ENCODE results near the gene LPIN2. TPM values are rescaled to one million over a fixed set of nuclear protein-coding genes. Genes with fewer than 3 reads are reported as not detected.
"Not testable (repeated sequence)": the region's sequence is repeated elsewhere in the genome, so short reads cannot be mapped to it uniquely, and the experiment has no call there.

The LPIN2 gene
- total RNA-seq, 1 donor from 2014 or later: 28.5 TPM

DNA sequence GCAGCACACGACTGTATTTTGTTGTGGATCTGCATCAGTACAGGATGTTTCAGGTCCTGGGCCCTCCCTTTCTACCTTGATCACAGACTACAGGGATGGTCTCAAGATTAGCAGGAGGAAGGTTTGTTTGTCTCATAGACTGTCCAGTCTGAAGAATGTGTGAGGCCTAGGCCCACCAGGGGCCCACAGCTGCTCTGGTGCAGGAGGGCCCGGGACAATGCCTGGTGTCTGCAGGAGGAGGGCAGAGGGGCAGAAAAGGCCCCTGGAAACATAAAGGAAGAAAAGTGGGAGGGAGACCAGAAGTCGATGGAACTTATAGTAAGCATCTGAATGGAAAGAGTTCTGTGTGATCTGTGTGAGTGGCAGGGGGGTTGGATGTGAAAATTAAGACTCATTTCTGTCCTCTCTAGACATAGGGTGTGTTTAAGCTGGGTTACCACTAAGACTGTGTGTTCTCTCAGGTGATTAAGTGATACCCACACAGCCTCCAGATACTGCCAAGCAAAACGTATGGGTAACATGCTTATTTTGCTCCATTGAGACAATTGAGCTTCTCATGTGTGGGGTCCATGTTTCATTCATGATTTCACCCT lies 33.4 kb upstream of the LPIN2 start:
- FAIRE-seq: no peak
- no peak for DNase-seq (ENCODE audit: low spot score in 2 of 2)

DNA sequence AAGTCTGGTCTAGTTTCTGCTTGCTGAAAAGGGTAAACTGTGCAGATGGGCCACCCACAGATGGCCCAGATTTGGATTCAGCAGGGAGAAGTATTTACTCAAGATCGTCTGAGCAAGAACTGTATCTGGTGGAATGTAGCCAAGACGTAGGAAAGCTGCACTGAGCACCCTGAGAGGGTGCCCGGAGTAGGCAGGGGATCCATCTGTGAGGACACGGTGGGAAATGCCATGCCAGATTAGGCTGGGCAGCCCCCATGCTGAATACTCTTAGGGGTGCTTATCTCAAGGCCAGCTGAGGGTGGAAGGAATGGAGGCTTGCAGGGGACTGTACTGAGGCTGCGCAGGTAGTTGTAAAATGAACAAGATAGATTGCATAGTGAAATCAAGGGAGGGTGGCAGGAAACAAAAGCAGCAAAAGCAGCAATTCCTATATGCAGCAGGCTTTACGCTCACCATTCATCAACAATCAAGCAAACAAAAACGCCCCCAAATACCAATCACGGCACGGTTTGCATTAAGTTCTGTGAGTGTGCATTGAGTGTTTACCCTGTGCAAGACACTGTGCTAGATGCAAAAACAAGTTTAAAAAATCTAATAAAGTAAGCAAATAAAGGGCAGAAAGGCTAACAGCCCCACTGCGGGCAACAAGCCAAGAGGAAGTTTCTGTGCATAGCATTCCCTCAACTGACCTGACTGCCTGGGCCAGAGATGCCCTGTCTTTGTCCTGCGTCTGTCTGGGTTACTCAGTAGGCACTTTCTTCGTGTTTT lies 32.2 kb upstream of the LPIN2 start:
- no peak for FAIRE-seq
- peak in 1 of 2 donors; percentile 34 for DNase-seq (ENCODE audit: low spot score in 2 of 2)

DNA sequence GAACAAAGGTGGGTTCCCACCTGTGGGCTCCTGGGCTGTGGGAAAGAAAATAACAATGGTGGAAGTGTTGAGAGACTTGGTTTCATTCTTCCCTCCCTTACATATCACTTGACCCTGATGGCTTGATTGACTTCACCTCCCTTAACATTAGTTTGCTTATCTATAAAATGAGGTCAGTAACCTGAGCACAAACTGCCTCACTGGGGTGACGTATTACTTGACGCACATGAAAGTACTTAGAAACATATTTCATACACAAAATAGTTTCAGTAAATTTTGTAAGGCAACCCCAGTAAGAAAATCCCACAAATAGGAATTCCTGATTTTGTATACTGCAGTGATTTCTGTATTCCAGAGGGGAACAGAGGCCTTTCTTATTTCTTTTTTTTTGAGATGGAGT lies 29.4 kb upstream of the LPIN2 start:
- no peak for FAIRE-seq
- DNase-seq (ENCODE audit: low spot score in 2 of 2): no peak

DNA sequence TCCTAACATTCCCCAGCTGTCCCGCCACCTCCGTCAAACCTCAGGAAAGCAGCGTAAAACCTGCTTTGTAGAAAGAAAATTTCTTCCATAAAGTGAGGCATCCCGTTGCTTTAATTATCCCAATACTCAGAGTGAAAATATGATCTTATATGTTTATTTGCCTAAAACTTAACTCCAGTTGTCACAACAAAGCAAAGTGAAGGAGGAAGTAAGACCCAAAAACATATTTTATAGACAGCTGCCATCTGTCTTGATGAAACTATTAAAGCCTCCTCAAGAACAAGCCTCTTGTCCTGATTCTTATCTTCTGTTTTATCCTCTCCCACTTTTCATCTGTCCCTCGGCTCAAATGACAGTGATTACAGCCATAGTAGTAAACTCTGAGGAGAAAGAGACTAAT lies 28.9 kb upstream of the LPIN2 start:
- no peak for FAIRE-seq

DNA sequence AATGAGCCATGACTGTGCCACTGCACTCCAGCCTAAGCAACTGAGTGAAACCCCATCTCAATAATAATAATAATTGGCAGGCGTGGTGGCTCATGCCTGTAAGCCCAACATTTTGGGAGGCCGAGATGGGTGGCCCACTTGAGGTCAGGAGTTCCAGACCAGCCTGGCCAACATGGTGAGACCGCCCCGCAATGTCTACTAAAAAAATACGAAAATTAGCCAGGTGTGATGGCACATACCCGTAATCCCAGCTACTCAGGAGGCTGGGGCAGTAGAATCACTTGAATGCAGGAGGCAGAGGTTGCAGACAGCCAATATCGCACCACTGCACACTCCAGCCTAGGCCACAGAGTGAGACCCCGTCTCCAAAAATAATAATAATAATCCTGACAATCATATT lies 27.9 kb upstream of the LPIN2 start:
- FAIRE-seq (no peak), DNase-seq (ENCODE audit: low spot score in 2 of 2) (no peak)

More for the DNA sequence above, 28.9 kb upstream of the LPIN2 start:
- DNase-seq (ENCODE audit: low spot score in 2 of 2): no peak

DNA sequence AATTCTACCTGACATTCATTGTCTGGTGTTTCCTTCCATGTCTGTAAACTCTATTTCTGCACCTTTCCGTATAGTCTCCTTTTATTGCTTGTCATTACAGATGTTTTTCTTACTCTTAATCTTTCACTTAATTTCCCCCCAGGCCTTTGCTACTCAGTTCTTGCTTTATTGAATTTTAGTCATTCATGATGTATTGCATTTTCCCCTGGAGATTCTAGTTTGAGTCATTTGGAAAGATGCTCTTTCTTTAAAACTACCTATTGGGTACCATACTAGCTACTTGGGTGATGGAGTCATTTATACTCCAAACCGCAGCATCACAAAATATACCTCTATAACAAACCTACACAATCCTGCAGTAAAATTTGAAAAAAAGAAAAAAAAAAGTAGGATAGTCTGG lies 27.2 kb upstream of the LPIN2 start:
- DNase-seq (ENCODE audit: low spot score in 2 of 2) (no peak), FAIRE-seq (no peak)

DNA sequence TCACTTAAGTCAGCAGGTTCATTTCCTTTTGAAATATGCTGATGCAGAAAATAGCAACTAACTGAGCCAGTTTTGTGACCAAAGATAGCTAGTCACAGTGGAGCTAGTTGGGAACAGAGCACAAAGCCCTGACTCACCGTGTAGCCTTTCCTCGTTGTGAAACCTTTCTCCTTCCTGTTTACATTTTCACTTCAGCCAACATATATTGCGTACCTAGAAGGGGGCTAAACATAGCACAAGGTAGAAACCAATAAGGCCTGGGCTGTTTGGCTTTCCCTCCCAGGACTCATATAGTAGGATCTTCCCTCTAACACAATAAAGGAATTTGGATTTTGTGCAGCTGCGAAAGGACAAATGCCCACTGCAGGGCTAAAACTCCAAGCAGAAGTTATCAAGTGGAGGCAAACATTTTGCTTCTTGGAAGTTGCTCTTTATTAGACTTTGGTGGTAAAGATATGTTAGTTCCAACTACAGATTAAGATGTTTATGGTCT lies 24.5 kb upstream of the LPIN2 start:
- DNase-seq (ENCODE audit: low spot score in 2 of 2) (peak in 1 of 2 donors; percentile 35), FAIRE-seq (no peak)

DNA sequence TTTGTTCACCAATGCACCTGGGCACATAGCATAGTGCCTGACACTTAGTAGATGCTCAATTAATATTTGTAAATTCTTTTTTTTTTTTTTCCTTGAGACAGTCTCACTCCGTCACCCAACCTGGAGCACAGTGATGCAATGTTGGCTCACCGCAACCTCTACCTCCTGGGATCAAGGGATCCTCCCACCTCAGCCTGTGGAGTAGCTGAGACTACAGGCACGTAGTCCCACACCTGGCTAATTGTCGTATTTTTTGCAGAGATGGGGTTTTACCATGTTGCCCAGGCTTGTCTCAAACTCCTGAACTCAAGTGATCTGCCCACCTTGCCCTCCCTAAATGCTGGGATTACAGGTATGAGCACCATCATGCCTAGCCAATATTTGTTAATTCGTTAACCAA lies 23.2 kb upstream of the LPIN2 start:
- no peak for FAIRE-seq
- no peak for DNase-seq (ENCODE audit: low spot score in 2 of 2)

DNA sequence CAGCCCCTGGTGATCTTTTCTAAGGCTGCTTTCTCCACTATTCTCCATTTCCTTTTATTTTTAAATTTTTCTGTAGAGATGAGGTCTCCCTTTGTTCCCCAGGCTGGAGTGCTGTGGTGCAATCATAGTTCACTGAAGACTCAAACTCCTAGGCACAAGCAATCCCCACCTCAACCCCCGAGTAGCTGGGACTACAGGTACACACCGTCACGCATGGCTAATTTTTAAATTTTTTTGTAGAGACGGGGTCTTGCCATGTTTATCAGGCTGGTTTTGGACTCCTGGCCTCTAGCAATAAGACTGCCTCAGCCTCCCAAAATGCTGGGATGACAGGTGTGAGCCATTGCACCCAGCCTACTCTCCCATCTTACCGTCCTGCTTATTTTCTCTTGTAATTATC lies 22.7 kb upstream of the LPIN2 start:
- DNase-seq (ENCODE audit: low spot score in 2 of 2): no peak
- FAIRE-seq: no peak

DNA sequence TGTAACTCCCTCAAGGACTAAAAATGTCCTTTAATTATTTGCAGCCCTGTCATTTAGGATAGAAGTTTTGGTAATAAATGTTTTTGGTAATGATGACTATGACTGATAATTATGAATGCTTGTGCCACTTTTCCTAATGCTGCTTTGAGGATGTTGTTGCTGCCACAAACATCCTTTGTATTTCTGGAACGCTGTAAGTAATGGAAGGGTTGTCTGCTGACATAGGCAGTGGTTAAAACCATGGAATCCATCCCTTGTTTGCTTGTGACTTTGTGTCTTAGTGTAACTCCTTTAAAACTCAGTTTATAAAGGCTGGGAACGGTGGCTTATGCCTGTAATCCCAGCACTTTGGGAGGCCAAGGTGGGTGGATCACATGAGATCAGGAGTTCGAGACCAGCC lies 19.8 kb upstream of the LPIN2 start:
- DNase-seq (ENCODE audit: low spot score in 2 of 2) (no peak), FAIRE-seq (no peak)

DNA sequence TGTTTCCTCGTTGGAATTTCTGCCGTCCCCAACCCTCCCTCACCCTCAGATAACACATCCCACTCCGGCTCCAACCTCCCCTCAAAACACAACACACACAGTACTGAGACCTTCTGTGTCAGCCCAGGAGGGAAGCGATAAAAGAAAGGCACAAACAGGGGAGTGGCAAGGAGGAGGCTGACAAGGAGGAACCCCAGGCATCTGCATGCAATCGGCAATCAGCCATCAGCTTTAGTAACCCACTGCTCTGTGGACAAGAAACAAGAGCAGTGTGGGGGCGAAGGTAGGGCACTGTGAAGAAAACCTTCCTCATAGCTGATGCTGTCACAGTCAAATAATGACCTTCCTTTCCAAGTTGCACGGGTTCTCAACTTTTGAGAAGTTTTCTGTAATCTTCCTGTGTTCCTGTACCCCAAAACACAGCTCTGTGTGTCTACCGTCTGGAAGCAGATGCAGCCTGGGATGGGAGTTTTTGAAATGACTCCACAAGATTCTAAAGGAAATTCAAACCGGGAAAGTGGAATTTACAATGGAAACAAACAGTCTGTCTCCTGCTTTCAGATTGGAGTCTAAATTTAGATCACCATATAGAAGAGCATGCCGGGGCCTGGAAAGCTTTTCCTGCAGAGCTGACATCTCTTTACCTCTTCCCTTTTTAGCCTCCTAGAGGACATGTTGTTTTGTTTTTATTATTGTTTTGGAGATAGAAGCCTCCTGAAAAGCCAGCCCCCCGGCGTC lies 16.4 kb upstream of the LPIN2 start:
- FAIRE-seq: no peak
- DNase-seq (ENCODE audit: low spot score in 2 of 2): no peak

DNA sequence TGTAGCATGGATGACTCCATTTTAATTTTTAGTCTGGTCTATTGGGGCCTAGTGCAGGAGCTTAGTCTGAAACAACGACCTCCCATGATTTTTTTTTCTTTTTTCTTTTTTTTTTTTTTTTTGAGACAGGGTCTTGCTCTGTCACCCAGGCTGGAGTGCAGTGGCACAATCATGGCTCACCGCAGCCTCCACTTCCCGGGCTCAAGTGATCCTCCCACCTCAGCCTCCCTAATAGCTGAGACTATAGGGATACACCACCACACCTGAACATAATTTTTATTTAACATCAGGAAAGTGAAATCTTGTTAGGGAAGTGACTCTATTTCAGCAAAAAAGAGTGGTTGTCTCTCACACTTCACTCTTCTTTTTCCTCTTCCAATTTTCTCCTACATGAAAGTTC lies 15.2 kb upstream of the LPIN2 start:
- not testable (repeated sequence) for DNase-seq (ENCODE audit: low spot score in 2 of 2); FAIRE-seq

DNA sequence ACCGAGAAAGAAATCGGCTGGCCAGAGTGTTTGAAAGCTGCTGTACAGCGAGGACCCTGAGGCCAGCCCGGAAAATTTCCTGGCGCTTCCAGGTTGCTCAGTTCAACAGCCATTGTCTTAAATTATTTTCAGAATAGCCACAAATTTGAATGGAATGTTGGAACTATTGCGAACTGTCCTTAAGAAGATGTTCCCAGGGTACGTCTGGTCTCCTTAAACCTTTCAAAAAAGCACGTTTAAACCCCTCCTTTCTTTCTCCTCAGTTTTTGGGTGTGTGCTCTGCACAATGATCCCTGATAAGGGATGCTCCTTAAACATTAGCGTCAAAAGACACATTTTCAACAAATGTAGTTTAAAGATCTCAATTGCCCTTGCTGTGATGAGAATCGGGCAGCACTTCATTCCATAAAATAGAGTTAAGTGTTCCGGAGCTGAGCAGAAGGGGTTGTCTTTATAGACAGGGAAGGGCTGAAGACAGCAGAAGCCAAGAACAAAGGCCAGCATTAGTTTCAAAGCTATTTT lies 14.5 kb upstream of the LPIN2 start:
- FAIRE-seq (no peak), DNase-seq (ENCODE audit: low spot score in 2 of 2) (no peak)

DNA sequence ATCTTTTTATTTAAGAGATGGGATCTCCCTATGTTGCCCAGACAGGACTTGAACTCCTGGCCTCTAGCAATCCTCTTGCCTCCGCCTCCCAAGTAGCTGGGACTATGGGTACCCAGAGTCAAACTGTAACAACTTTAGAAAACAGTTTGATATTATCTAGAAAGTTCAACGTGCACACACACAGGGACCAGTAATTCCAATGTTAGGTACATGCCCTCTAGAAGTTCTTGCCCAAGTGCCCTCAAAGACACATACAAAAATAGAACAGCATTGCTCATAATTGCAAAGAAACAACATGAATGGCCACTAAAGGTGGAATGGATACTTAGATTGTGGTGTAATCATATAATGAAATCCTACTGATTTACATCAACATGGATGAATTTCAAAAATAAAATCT lies 12.6 kb upstream of the LPIN2 start:
- DNase-seq (ENCODE audit: low spot score in 2 of 2) (no peak), FAIRE-seq (no peak)

DNA sequence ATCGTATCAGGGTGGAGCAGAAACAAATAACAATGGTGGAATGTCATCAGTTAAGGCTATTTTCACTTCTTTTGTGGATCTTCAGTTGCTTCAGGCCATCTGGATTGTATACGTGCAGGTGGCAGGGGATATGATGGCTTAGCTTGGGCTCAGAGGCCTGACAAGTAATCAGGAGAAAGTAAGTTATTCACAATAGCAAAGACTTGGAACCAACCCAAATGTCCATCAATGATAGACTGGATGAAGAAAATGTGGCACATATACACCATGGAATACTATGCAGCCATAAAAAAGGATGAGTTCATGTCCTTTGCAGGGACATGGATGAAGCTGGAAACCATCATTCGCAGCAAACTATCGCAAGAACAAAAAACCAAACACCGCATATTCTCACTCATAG lies 10.7 kb upstream of the LPIN2 start:
- not testable (repeated sequence) for FAIRE-seq; DNase-seq (ENCODE audit: low spot score in 2 of 2)

DNA sequence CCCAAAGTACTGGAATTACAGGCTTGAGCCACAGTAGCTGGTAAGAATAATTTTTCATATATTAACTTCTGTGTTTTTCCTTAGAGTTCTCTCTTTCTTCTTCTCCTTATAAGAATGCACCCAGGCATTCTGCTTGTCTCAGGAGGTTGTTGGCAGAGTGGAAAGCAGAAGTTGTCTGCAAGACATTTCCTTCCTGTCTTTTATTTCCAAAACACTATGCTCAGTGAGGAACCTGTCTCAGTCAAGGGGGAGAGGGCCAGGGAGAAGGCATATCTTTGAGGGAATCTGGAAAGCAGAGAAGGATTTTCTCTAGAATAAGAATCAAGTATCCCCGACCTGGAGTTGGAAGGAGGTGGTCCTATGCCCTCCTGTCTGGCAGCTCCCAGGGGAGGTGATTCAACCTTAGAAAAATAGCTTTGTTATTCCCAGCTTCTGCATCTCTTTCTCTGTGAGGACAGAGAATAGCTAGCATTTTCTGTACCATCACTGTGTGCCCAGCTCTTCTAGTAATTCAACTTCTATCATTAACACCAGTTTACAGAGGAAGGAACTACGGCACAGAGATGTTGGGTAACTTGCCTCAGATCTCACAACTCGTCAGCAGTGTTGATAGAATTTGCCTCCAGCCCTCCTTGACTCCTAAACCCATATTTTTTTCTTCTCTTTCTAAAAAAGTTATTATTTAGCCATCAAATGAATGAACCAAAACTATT lies 3.8 kb upstream of the LPIN2 start:
- DNase-seq (ENCODE audit: low spot score in 2 of 2): no peak
- no peak for FAIRE-seq

DNA sequence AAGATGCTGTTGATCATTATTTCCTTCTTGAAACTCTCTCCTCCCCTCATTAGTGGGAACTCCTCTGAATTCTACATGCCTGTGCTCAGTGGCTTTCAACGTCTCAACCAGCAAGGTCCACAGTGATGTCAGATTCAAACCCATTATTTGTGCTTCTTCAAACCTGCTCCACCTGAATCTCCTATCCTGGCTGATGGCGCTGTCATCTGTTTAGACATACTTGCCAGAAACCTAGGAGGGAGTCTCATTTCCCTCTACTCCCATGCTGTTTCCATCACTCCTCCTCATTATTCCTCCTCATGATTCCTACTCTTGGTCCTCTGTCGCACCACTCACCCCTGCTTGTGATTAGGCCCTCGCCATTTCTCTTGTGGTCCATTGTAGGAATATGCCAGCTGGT lies 2.9 kb upstream of the LPIN2 start:
- no peak for DNase-seq (ENCODE audit: low spot score in 2 of 2)

DNA sequence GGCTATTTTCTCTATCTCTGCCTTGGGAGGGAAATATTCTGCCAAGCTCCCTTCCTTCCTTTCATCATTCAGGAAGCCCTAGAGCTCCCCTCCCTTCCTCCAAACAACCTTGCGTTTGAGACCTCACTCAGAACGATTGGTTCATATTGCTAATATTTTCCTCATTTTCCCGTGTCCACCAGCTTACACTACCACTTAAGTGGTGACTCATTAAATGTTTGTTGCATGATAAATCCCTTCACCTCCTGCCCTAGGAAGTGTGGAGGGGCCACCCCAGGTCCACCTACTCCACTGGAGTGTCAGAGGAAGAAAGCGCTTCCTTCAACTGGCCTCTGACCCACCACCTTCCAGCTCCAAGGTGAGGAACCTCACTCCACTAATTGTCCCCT lies 2.3 kb upstream of the LPIN2 start:
- FAIRE-seq (no peak), DNase-seq (ENCODE audit: low spot score in 2 of 2) (no peak)

More for the DNA sequence above, 2.9 kb upstream of the LPIN2 start:
- FAIRE-seq: no peak

DNA sequence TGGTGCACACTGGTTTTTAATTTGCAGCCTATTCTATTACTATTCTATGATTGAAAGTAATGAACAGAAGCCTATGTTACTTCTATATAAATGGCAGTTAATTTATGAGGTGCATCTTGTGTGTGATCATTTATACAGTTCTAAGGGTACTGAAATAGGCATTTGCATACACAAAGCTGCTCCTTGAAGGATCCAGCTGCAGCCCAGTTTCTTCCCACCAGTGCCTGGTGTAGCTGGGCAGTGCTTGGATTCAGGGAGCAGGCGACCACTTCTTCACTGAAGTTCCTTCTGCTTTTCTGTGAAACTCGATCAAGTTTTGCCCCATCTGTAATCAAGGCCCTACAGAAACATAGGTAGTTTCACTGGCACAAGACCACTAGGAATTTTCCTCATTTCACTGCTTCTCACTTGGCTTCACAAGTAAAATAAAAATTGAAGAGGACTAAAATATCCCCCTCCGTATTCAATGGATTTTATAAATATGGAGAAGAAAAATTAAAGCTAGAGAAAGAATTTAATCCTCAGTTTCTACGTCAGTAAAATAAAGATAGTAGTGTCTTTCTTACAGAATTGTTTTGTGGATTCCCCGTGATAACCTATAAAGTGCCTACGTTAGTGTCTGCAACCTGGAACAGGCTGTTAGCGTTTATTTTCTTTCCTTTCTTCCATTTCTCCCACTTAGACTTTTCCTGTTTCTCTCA lies 1.7 kb upstream of the LPIN2 start:
- DNase-seq (ENCODE audit: low spot score in 2 of 2) (no peak), FAIRE-seq (no peak)

All from frontal cortex (tissue), 4 donors.